ENCODE results near the gene ZAR1.

ZAR1 gene

GRCh38 chr4:48499551-48500066 is 9.6 kb downstream of the ZAR1 start:
- H3K36me3 ChIP-seq (ENCODE audit: insufficient read depth, low read length): peaks cover 3% of the 10 kb centered on the region
- H3K9me3 ChIP-seq (ENCODE audit: control insufficient read depth, insufficient read depth, low read length): no peaks in the 10 kb centered on the region

DNA sequence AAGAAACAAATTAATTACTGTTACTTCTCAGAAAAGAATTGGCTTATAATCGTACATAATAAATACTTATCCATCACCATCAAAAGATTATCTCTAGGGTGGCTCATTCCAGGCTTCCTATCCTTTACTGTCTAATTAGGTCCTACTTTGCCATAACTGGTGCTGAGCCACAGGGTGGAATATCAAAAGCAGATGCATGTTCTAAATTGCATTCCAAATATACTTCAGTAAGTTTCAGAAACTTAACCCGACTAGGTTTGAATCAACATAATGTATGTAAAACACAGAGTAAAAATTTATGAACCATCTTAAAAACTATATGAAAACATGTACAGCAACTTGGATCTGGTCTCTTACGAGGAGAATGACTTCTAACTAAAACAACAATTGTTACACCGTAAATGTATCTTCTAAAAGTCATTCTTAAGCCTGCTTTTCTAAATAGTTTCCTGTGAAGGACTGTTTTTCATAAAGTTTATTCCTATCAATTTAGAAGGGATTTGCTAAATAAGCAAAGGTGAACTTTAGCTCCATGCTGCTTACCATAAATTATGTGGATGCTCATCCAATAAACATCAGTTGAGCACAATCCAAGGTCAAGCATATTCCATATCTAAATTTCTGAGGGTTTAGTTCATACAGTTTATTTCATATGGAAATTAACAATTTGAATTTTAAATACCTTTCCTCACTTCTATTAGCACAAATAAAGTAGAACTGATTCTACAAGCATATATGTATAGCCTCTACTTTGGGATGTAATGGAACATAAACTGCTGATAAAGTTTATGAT is 13.4 kb downstream of the ZAR1 start:
- no peaks in the 10 kb centered on the region; the same call in 1 of the 2 replicates for H3K4me1 ChIP-seq (ENCODE audit: insufficient read depth, low read length)
- peaks cover 3% of the 10 kb centered on the region for H3K36me3 ChIP-seq (ENCODE audit: insufficient read depth, low read length)

More at GRCh38 chr4:48499551-48500066, 9.6 kb downstream of the ZAR1 start:
- no peak overlapping the region for H3K9ac ChIP-seq (ENCODE audit: low read depth, low read length)
- no peaks in the 10 kb centered on the region; the same call in 1 of the 2 replicates for H3K4me1 ChIP-seq (ENCODE audit: insufficient read depth, low read length)

GRCh38 chr4:48504026-48504330 is 13.9 kb downstream of the ZAR1 start:
- Histone ChIP-seq H3K4me1 (ENCODE audit: insufficient read depth, low read length) (no peaks in the 10 kb centered on the region; the same call in 1 of the 2 replicates), H3K36me3 (ENCODE audit: insufficient read depth, low read length) (peaks cover 7% of the 10 kb centered on the region), H3K9ac (ENCODE audit: low read depth, low read length) (no peak overlapping the region), H3K9me3 (ENCODE audit: control insufficient read depth, insufficient read depth, low read length) (no peaks in the 10 kb centered on the region)

More for the DNA sequence above, 13.4 kb downstream of the ZAR1 start:
- H3K9ac ChIP-seq (ENCODE audit: low read depth, low read length): no peak overlapping the region
- no peaks in the 10 kb centered on the region for H3K9me3 ChIP-seq (ENCODE audit: control insufficient read depth, insufficient read depth, low read length)

DNA sequence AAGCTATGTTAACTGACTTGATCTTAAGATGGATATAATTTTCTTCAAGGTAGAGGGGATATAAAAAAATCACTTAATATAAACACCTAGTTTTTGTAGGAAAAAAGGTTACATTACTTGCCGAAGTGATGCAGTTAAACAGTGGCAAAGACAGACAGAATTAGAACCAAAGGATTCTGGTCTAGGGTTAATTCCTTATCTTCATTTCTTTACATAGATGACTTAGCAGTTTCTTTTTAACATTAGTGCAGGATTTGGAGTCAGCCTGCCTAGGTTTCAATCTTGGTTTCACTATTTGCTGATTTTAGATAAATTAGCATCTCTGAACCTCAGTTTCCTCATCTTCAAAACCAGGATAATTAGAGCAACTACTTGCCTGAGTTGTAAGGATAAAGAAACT is 14.3 kb downstream of the ZAR1 start:
- no peak overlapping the region for H3K9ac ChIP-seq (ENCODE audit: low read depth, low read length)
- no peaks in the 10 kb centered on the region for H3K9me3 ChIP-seq (ENCODE audit: control insufficient read depth, insufficient read depth, low read length)
- H3K4me1 ChIP-seq (ENCODE audit: insufficient read depth, low read length): no peaks in the 10 kb centered on the region; the same call in 1 of the 2 replicates
- peaks cover 7% of the 10 kb centered on the region for H3K36me3 ChIP-seq (ENCODE audit: insufficient read depth, low read length)

- no peaks in the 10 kb centered on the region for H3K9me3 ChIP-seq (ENCODE audit: control insufficient read depth, insufficient read depth, low read length)
- H3K4me1 ChIP-seq (ENCODE audit: insufficient read depth, low read length): no peaks in the 10 kb centered on the region
- H3K36me3 ChIP-seq (ENCODE audit: insufficient read depth, low read length): peaks cover 16% of the 10 kb centered on the region
These were observed 16.7 kb downstream of the ZAR1 start for GRCh38 chr4:48506716-48507115.

DNA sequence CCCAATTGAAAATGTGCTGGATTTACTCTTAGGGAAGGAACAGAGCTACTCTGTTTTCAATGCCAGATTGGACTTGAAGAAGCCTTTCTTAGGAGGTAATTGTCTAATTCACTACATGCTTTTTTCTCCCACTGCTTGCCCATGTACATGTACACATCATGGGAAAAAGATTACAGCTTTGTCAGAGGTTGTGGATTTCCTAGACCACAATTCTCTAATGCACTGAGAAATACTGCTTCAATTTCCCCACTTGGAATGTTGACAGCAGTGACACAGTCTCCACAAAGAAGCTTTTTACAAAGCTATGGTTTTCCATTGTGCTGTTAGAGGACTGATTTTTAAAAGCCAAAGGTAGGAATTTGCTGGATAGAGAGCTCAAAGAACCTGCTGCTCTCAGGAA is 19.5 kb downstream of the ZAR1 start:
- Histone ChIP-seq H3K9me3 (ENCODE audit: control insufficient read depth, insufficient read depth, low read length) (no peaks in the 10 kb centered on the region), H3K4me1 (ENCODE audit: insufficient read depth, low read length) (no peaks in the 10 kb centered on the region), H3K36me3 (ENCODE audit: insufficient read depth, low read length) (peaks cover 18% of the 10 kb centered on the region), H3K9ac (ENCODE audit: low read depth, low read length) (no peak overlapping the region)

More at GRCh38 chr4:48506716-48507115, 16.7 kb downstream of the ZAR1 start:
- no peak overlapping the region for H3K9ac ChIP-seq (ENCODE audit: low read depth, low read length)

GRCh38 chr4:48518143-48518542 is 28.1 kb downstream of the ZAR1 start:
- Histone ChIP-seq H3K9me3 (ENCODE audit: control insufficient read depth, insufficient read depth, low read length) (no peaks in the 10 kb centered on the region), H3K4me1 (ENCODE audit: insufficient read depth, low read length) (no peaks in the 10 kb centered on the region), H3K9ac (ENCODE audit: low read depth, low read length) (no peak overlapping the region), H3K36me3 (ENCODE audit: insufficient read depth, low read length) (peaks cover 5% of the 10 kb centered on the region; the same call in 1 of the 2 replicates)

DNA sequence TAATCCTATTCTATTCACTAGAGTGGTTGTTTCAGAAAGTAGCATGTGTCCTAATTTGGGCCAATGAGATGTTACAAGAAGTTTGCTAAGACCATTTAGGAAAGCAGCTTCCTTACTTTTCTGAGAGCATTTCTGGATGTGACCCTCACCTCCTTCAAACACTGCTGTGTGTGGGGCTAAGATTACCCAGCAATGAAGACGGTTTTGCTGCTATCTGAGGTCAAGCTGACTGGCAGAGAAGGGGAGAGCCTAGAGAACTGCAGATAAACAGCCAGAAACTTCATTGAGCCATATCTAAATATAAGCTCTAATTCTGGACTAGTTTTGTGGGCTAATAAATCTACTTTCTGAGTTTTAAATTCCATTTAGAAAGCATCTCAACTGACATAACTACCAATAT is 36.4 kb downstream of the ZAR1 start:
- no peak overlapping the region for H3K9ac ChIP-seq (ENCODE audit: low read depth, low read length)
- no peaks in the 10 kb centered on the region for H3K4me1 ChIP-seq (ENCODE audit: insufficient read depth, low read length)
- no peaks in the 10 kb centered on the region for H3K9me3 ChIP-seq (ENCODE audit: control insufficient read depth, insufficient read depth, low read length)
- H3K36me3 ChIP-seq (ENCODE audit: insufficient read depth, low read length): peaks cover 12% of the 10 kb centered on the region

GRCh38 chr4:48538358-48538757 is 48.3 kb downstream of the ZAR1 start:
- no peaks in the 10 kb centered on the region for H3K4me1 ChIP-seq (ENCODE audit: insufficient read depth, low read length)
- no peak overlapping the region for H3K9ac ChIP-seq (ENCODE audit: low read depth, low read length)
- peaks cover 5% of the 10 kb centered on the region; the same call in 1 of the 2 replicates for H3K36me3 ChIP-seq (ENCODE audit: insufficient read depth, low read length)
- H3K9me3 ChIP-seq (ENCODE audit: control insufficient read depth, insufficient read depth, low read length): no peaks in the 10 kb centered on the region

DNA sequence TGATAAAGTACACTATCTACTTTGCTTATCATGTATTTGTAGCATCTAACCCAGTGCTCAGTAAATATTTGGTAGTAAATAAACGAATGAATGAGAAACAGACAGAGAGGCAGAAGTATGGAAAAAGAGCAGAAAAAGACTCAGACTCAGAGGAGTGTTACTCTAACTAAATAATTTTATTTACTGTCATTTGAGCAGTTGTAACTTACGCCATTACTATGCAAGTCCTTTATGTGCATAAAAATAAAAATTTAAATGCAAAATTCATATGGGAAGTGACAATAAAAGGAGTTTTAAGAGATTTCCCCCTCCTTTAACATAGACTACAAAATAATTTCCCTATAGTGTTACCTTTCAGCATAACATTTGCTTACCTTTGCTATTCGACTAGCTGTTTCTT is 49.5 kb downstream of the ZAR1 start:
- H3K9ac ChIP-seq (ENCODE audit: low read depth, low read length): no peak overlapping the region
- no peaks in the 10 kb centered on the region for H3K4me1 ChIP-seq (ENCODE audit: insufficient read depth, low read length)
- H3K36me3 ChIP-seq (ENCODE audit: insufficient read depth, low read length): peaks cover 9% of the 10 kb centered on the region; the same call in 1 of the 2 replicates
- H3K9me3 ChIP-seq (ENCODE audit: control insufficient read depth, insufficient read depth, low read length): no peaks in the 10 kb centered on the region

DNA sequence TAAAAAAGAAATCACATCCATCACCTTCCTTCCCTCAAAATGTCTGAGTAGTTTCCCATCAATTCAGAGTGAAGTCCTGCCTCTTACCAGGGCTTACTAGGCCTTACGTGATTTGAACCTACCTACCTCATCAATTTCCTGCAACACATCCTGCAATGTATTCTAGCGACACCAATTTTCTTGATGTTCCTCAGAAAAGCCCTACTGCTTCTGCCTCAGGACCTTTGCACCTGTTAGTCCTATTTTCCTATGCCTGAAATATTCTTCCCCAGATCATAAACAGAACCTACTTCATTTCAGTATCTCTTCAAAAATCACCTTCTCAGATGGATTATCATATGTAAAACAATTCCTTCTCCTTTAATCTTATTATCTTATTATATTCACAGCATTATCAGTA is 52.8 kb downstream of the ZAR1 start:
- H3K9me3 ChIP-seq (ENCODE audit: control insufficient read depth, insufficient read depth, low read length): no peaks in the 10 kb centered on the region
- H3K36me3 ChIP-seq (ENCODE audit: insufficient read depth, low read length): peaks cover 9% of the 10 kb centered on the region; the same call in 1 of the 2 replicates
- no peaks in the 10 kb centered on the region for H3K4me1 ChIP-seq (ENCODE audit: insufficient read depth, low read length)
- no peak overlapping the region for H3K9ac ChIP-seq (ENCODE audit: low read depth, low read length)

DNA sequence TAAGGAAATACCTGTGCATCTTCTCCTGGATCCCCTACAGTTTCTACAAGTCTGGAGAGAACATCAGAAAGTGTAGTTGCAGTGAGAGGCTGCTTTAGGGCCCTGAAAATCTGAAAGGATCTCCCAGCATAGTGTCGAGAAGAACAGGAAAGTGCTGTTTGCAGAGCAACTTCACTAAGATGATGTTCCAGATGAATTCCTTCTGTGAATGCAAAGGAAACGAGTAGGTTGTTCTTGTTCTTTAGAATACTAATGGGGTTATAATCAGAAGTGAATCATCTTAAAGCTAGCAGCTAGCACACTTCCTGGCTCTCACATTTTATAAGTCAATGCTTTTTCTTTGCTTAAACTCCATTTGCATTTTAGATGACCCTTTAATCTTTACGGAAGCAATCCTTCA is 53.7 kb downstream of the ZAR1 start:
- no peaks in the 10 kb centered on the region for H3K9me3 ChIP-seq (ENCODE audit: control insufficient read depth, insufficient read depth, low read length)
- no peak overlapping the region for H3K9ac ChIP-seq (ENCODE audit: low read depth, low read length)
- H3K36me3 ChIP-seq (ENCODE audit: insufficient read depth, low read length): peaks cover 9% of the 10 kb centered on the region; the same call in 1 of the 2 replicates
- H3K4me1 ChIP-seq (ENCODE audit: insufficient read depth, low read length): no peaks in the 10 kb centered on the region
